HG03039 (cell line): Measurements from ENCODE around the gene MBLAC2.

Source experiments
- ATAC-seq: cut with Tn5 transposase; IDR thresholded peaks from one replicate; pipeline ENCODE4 v1.9.1; 2021; ENCODE audit warnings: mild to moderate bottlenecking, moderate library complexity; ENCODE audit not compliant: unreplicated experiment

MBLAC2 gene

DNA sequence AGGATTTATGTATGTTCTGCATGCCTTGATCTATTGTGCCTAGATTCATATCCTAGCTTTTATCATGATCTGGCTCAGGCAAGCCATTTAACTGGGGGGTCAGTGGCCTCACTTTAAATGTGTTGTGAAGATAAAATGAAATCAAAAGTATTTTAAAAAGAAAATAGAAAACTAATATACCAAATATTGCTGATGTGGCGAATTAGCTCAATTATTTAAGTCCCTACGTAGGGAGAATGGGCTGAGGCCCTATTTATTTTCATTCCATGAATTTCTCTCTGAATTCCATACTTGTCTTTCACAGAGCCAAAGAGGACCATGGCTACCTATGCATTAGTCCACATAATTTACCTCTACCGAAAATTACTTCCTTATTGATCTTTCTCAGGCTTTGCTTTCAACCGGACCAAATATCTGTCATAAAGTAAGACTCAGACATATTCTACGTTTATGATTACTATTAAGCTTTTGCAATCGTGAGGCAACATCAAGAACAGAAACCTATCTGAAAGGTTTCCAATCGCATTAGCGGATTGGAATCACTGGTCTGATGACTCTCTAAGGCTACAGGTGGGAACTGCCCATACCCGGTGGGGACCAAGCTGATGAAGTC is 1.7 kb downstream of the MBLAC2 start:
- no peak for ATAC-seq

DNA sequence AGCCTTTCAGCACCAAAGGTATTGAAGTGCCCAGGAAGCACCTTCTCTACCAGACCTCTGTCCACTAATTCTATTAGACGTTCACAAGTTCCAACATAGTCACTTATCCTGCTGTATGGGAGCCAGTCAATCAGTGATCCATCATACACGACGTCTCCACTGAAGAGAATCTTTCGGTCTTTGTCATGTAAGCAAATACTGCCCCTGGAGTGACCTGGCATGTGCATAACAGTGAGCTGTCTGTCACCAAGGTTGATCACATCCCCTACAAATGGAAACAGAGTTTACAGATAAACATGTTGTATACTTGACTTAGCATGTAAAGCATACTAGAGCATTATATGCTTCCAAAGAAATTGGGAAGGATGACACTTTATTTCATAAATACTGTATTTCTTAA is 13.3 kb downstream of the MBLAC2 start:
- ATAC-seq: no peak

DNA sequence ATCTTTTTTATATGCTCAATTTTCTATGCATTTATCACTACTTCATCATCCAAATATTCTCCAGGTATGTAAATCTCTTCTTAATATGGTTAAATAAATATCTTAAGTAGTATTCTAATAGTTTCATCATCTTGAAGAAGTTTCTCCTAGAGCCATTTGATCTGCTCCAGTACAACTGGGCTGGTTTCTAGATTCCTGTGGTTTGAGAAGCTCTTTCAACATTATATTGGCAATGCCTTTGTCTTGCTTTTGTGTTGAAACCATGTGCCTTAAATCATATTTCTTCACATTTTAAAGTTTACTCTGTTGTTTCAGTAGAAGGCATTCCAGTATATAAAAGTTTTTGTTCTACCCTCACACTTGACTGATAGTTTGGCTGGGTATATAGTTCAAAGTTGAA is 27.6 kb downstream of the MBLAC2 start:
- ATAC-seq: no peak

DNA sequence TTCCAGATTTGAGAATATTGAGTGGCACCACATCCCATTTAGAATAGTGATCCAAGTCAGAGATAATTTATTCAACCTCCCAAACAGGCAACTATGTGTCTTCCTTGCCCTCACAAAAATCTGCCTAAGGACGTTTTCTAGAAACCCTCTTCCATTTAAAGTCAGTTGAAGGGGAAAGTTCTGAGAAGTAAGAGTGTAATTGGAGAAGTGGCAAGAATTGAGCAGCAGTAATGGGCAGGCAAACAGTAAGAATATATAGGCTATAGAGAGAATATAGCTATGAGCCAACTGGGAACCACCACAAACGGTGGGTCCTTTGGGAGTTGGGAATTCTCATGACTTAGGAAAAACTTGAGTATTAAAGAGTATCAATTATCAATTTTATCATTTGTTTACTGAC is 33.9 kb downstream of the MBLAC2 start:
- ATAC-seq: no peak

DNA sequence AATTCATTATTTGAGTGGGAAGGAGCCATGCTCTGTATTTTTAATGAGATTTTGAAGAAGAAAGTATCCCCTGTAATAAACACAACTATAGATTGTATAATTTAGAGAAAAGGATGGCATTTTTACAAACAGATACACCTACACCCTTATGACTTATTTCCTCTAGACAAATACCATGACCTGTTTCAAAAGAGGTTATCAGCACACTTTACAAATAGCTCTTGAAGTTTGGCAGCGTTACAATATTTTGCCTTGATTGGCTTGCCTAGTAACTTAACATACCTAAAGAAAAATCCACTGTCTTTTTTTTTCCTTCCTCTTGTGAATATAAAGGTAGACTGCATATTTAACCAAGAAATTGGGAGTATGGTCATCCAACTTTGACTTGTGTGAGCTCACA is 36.5 kb downstream of the MBLAC2 start:
- no peak for ATAC-seq

DNA sequence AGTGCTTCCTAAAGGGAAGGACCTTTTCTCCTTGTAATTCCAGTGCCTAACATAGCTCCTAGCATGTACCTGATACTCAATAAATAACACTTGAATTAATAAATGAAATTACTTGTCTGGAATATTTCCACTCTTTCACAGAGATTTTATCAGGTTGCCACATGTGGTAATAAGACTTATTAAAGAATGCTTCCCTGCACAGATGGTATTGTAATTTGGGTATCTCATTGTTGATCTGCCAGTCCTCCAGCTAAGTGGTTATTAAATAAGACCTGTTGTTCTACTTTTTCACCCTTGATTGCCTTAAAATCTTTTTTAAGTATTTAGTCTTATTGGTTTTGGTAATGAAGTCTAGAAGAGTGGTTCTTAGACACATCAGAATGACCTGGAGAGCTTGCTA is 36.9 kb downstream of the MBLAC2 start:
- ATAC-seq: no peak

DNA sequence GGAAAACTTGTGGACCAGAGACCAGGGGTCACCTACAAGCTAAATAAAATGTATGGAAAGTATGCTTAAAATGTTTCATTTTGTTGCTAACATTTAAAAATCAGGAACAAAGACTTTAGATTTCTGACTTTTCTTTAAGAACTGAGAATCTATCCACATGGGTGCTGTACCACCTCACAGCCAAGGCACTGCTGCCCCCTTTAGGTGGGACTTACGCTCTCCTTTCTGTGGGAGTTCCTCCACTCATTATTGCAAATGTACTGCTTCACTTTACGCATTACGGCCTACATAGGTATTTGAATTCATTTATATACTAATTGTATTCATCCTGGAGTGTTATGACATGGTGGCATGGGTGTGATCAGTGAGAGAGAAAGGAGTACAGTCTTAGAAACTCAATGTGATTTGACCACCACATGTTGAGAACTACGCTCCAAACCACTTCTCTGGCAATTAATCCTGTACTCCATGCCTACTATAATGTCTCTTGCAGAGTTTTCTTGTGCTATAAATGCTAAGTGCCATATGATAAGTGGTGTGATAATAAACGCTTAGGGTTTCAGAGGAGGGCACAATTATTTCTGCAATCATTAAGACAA is 40.4 kb downstream of the MBLAC2 start:
- no peak for ATAC-seq

DNA sequence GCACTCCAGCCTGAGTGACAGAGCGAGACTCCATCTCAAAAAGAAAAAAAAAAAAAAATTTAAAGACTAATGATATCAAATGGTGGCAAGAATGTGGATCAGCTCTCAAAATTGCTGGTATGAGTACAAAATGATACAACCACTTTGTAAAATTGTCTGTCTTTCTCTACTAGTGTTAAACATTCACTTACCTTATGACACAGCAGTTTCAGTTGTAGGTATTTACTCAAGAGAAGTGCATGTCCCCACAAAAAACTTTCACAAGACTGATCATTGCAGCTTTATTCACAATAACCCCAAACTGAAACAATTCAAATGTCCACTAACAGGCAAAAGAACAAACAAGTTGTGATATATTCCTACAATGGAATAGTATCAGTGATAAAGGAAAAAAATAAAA is 50.3 kb downstream of the MBLAC2 start:
- ATAC-seq: no peak

DNA sequence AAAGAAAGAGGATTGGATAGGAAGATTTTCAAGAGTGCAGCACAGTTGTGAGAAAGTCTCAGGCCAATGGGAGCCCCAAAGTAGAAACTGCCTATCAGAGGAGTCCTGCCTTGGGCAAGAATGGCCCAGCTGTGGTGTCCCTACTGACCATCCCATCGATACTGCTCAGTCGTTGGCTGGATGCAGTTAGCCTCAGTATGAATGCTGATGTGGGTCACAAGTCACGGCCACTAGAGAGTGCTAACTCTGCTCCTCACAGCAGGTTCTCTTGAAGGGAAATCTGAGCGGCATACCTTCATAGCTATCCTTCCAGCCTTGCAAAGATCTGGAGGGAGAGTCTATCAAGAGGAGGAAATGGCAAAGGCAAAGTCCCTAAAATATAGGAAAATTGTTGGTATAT is 53.4 kb downstream of the MBLAC2 start:
- no peak for ATAC-seq

DNA sequence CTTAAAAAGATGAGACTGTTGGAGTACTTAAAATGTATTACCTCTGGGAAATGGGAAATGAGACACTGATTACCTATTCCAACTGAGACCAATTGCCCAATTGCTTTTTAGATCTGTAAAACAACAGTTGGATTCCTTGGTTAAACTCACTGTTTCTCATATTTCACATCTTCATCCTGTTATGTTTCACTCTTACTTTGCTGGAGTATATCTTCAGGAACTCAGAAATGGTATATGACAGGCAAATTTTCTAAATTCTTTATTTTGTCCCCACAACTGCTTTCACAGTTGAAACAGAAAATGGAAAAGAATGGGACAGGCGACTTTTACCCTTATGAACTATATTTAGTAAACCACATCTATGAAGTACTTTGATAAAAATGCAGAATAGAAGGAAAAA is 56.4 kb downstream of the MBLAC2 start:
- ATAC-seq: no peak

DNA sequence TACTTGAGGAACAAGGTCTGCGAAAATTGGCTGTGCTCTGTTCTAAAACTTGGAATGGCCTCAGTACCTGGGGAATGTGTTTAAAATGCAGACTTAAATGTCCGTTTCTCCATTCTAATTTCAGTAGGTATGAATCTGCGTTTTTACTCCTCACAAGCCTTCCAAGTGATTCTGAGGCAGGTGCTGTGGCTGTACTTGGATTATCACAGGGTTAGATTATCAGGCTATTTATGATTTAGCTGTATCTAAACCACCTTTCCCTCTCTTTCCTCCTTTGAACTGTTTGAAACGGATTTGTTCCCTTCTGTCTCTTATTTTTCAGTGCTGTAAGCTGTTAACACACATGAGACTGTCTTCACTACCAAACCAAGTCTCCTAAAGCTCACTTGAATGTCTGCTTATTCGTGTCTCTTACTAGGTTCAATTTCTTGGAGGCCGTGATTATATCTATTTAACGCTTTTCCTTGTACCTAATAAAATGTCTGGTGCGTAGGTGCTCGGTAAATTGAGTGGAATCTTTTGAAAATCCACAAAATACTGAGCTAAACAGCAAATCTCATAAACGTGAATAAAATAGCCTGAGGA is 64.3 kb downstream of the MBLAC2 start:
- no peak for ATAC-seq

DNA sequence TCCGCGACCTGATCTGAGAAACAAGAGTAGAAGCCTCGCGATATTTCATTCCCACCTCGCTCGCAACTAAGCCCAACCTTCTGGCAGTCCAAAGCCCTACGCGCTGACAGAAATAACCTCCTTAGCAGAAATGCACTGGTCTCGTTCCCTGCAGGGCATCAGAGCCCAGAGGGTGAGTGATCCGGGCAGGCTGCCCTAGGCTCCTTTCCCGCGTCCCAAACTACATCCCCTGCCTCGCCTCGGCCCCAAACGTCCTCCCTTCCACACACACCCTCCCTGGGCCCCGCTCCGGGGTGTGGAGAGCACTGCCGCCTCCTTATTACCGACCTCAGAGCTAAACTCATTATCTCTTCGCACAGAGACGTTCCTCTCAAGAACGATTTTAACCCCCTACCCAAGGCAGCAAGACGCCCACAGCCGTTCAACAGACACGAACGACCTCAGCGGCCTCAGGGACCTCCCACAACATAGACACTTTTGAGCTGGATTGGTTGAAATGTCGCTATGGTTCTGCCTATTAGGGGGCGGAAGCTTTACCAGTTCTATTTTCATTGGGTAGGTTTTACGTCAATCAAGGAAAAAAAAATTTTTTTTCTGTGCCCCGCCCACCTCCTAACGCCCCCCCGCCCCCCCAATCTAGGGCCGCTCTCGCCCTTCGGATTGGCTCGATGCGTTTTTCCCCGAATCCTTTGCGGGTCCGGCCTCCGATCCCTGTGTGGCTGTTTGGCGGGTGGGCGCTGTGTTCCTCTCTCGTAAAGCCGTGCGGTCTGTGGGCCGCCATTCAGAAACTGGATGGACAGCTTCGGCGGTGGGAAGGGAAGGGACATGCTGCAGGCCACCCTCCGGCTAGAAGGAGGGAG is 65.0 kb downstream of the MBLAC2 start, which contains the start of gene CETN3:
CETN3 (minus strand) TSS at position 439 of the 860 bp plus-strand sequence; CDS start at position 344, 95 bp downstream.
- peak; percentile 96 for ATAC-seq

DNA sequence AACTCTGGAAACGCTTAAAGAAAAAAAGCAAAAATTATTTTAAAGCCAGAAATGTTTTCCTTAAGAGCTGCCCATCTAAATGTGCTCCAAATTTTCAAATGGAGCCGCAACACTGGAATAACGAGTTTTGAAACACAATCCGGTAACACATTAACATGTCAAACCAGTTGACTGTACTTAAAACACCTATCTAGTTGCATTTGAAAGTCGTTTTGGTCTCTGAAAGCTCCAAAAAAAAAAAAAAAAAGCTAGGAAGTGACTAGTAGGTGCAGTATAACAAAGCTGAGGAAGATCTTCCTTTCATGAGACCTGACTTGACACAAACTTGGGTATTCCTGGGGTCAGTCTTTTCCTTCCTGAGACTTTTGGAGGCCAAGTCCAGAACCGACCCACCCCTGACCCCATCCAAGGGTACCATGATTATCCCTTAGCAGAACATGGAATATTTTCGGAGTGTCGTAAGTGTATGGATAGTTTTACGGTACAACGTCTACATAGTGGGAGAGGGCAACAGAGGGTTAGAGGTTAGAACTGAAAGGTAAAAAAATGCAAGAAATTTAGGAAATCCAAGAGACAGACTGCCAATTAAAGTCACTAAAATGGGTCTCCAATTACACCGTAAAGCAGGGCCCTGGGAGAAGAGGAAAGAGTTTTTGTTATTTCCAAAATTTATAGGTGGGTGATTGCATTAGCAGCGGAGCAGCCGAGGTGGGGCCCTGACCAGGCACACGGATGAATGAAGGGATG is 65.8 kb downstream of the MBLAC2 start:
- ATAC-seq: peak; percentile 2
